H9 (cell line): ENCODE measurements around the gene C18orf54. TPM values are rescaled to one million over a fixed set of nuclear protein-coding genes. Genes with fewer than 3 reads are reported as not detected.
A peak's percentile ranks its signal among the peaks of the same experiment; 100 is the strongest.

Experiments used
- DNase-seq: peaks from one replicate; pipeline ENCODE4 v3.0.0-alpha.2; 2017
- H2AFZ ChIP-seq: one replicate; pipeline ENCODE4 v1.6.1; 2013; ENCODE audit warnings: mild to moderate bottlenecking, low read length, control low read depth, moderate library complexity
- H2AK5ac ChIP-seq: 2 replicates; pipeline ENCODE4 v1.6.1; 2013; ENCODE audit warnings: low read length, control low read depth, mixed read lengths; ENCODE audit not compliant: insufficient read length
- H2BK120ac ChIP-seq: one replicate; pipeline ENCODE4 v1.6.1; 2013; ENCODE audit warnings: low read depth, mild to moderate bottlenecking, low read length, control low read depth, inconsistent platforms; ENCODE audit not compliant: poor library complexity, severe bottlenecking
- H2BK12ac ChIP-seq: 2 replicates; pipeline ENCODE4 v1.6.1; 2013; ENCODE audit warnings: low read length, control low read depth, mixed read lengths, low read depth; ENCODE audit not compliant: insufficient read length
- H2BK15ac ChIP-seq: 2 replicates; pipeline ENCODE4 v1.6.1; 2013; ENCODE audit warnings: low read depth, low read length, control low read depth
- H2BK20ac ChIP-seq: one replicate; pipeline ENCODE4 v1.6.1; 2013; ENCODE audit warnings: low read depth, mild to moderate bottlenecking, low read length, control low read depth, inconsistent platforms; ENCODE audit not compliant: poor library complexity, severe bottlenecking
- H2BK5ac ChIP-seq: 2 replicates; pipeline ENCODE4 v1.6.1; 2013; ENCODE audit warnings: low read length, control low read depth, mixed read lengths; ENCODE audit not compliant: insufficient read length
- H3K14ac ChIP-seq: 2 replicates; pipeline ENCODE4 v1.6.1; 2013; ENCODE audit warnings: low read length, control low read depth; ENCODE audit not compliant: insufficient read depth
- H3K18ac ChIP-seq: 2 replicates; pipeline ENCODE4 v1.6.1; 2013; ENCODE audit warnings: low read depth, mild to moderate bottlenecking, mixed read lengths, low read length, control low read depth; ENCODE audit not compliant: insufficient read length
- H3K23ac ChIP-seq: 2 replicates; pipeline ENCODE4 v1.6.1; 2013; ENCODE audit warnings: low read length, control low read depth, mixed read lengths, low read depth; ENCODE audit not compliant: insufficient read length
- H3K23me2 ChIP-seq: 2 replicates; pipeline ENCODE4 v1.6.1; 2013; ENCODE audit warnings: low read depth, mild to moderate bottlenecking, mixed read lengths, low read length, control low read depth; ENCODE audit not compliant: insufficient read length, poor library complexity, severe bottlenecking
- H3K27ac ChIP-seq: 2 replicates; pipeline ENCODE4 v1.5.1; 2013; ENCODE audit warnings: low read length, control low read depth, mixed read lengths, low read depth; ENCODE audit not compliant: insufficient read length
- H3K27me3 ChIP-seq: 2 replicates; pipeline ENCODE4 v1.6.1; 2013; ENCODE audit warnings: low read length, control low read depth, inconsistent platforms; ENCODE audit not compliant: insufficient read depth
- H3K4ac ChIP-seq: 2 replicates; pipeline ENCODE4 v1.6.1; 2013; ENCODE audit warnings: low read depth, mild to moderate bottlenecking, control low read depth, inconsistent platforms, low read length, moderate library complexity
- H3K4me1 ChIP-seq: 2 replicates; pipeline ENCODE4 v1.6.1; 2013; ENCODE audit warnings: low read length, control low read depth, inconsistent platforms; ENCODE audit not compliant: insufficient read depth
- H3K4me2 ChIP-seq: 2 replicates; pipeline ENCODE4 v1.6.1; 2013; ENCODE audit warnings: low read length, control low read depth, mixed read lengths; ENCODE audit not compliant: insufficient read length, insufficient read depth
- H3K56ac ChIP-seq: 2 replicates; pipeline ENCODE4 v1.6.1; 2013; ENCODE audit warnings: low read depth, mild to moderate bottlenecking, mixed read lengths, low read length, control low read depth; ENCODE audit not compliant: insufficient read length
- H3K79me1 ChIP-seq: 2 replicates; pipeline ENCODE4 v1.6.1; 2013; ENCODE audit warnings: low read depth, mild to moderate bottlenecking, moderate library complexity, low read length, control low read depth, inconsistent platforms; ENCODE audit not compliant: insufficient read depth, poor library complexity, severe bottlenecking
- H3K79me2 ChIP-seq: 2 replicates; pipeline ENCODE4 v1.6.1; 2013; ENCODE audit warnings: low read length, control low read depth, inconsistent platforms; ENCODE audit not compliant: insufficient read depth
- H3K9ac ChIP-seq: 2 replicates; pipeline ENCODE4 v1.6.1; 2013; ENCODE audit warnings: low read length, control low read depth, mixed read lengths; ENCODE audit not compliant: insufficient read length; ENCODE audit errors: extremely low read depth
- H3K9me3 ChIP-seq: one replicate; pipeline ENCODE4 v1.6.1; 2013; ENCODE audit warnings: low read depth, low read length, inconsistent platforms; ENCODE audit not compliant: control insufficient read depth
- H3T11ph ChIP-seq: one replicate; pipeline ENCODE4 v1.6.1; 2013; ENCODE audit warnings: mild to moderate bottlenecking, low read length, control low read depth, inconsistent platforms
- H4K20me1 ChIP-seq: one replicate; pipeline ENCODE4 v1.6.1; 2013; ENCODE audit not compliant: control insufficient read depth, insufficient read length, insufficient read depth
- H4K5ac ChIP-seq: 2 replicates; pipeline ENCODE4 v1.6.1; 2013; ENCODE audit warnings: low read depth, mild to moderate bottlenecking, mixed read lengths, low read length, control low read depth; ENCODE audit not compliant: insufficient read length
- H4K8ac ChIP-seq: replicated peaks from 2 replicates; pipeline ENCODE4 v1.6.1; 2013; ENCODE audit warnings: low read length, control low read depth, mixed read lengths, low read depth; ENCODE audit not compliant: insufficient read length
- H4K91ac ChIP-seq: 2 replicates; pipeline ENCODE4 v1.6.1; 2013; ENCODE audit warnings: low read depth, mild to moderate bottlenecking, moderate library complexity, mixed read lengths, low read length, control low read depth; ENCODE audit not compliant: insufficient read length
- H3K27ac Mint-ChIP-seq, 3 experiments: 2 replicates in 2 of 3; 3 replicates in 1 of 3; pipeline ENCODE4 v1.8.0; 2020 to 2021; ENCODE audit warnings: mixed read lengths in 3 of 3, mild to moderate bottlenecking in 1 of 3, moderate library complexity in 1 of 3
- H3K27me3 Mint-ChIP-seq: 2 replicates; pipeline ENCODE4 v1.8.0; 2021; ENCODE audit warnings: low read depth, mild to moderate bottlenecking, moderate library complexity, mixed read lengths
- H3K36me3 Mint-ChIP-seq, 3 experiments: 2 replicates in 2 of 3; 3 replicates in 1 of 3; pipeline ENCODE4 v1.8.0; 2020 to 2021; ENCODE audit warnings: low read depth in 3 of 3, mixed read lengths in 3 of 3; ENCODE audit not compliant: insufficient read depth in 1 of 3
- H3K4me1 Mint-ChIP-seq, 2 experiments: 2 replicates each; pipeline ENCODE4 v1.8.0; 2020; ENCODE audit warnings: mixed read lengths in 2 of 2
- H3K4me3 Mint-ChIP-seq, 2 experiments: 2 replicates in 1 of 2; 3 replicates in 1 of 2; pipeline ENCODE4 v1.8.0; 2020 to 2021; ENCODE audit warnings: mild to moderate bottlenecking in 2 of 2, mixed read lengths in 2 of 2, moderate library complexity in 1 of 2
- H3K9me3 Mint-ChIP-seq, 2 experiments: 2 replicates in 1 of 2; 3 replicates in 1 of 2; pipeline ENCODE4 v1.8.0; 2020; ENCODE audit warnings: mild to moderate bottlenecking in 2 of 2, mixed read lengths in 2 of 2, moderate library complexity in 1 of 2
- WGBS: extraction: QIAGEN DNeasy Blood & Tissue Kit; methylation state at CpG from one replicate; pipeline ENCODE4 v1.1.7; 2013; ENCODE audit warnings: missing lambda C conversion rate, low lambda C conversion rate, mixed read lengths; ENCODE audit not compliant: insufficient read length; ENCODE audit errors: extremely low coverage; 5-methylcytosine and 5-hydroxymethylcytosine counted together
- total RNA-seq: library from RNA; stranded (reverse); gene quantifications from 2 replicates; pipeline ENCODE4 v1.2.1, GENCODE V29; 2021
- TF ChIP-seq, protein P1 (sequence below): fragments of 200-600 bp; sonication (generic); conservative IDR thresholded peaks from 3 replicates; pipeline ENCODE4 v1.8.0; 2021; ENCODE audit warnings: antibody characterized with exemption, mild to moderate bottlenecking

The C18orf54 gene
- total RNA-seq, 1 experiment from 2014 or later: 21.6 TPM

GRCh38 chr18:54358495-54359040, 862 bp downstream of the C18orf54 start:
- Histone ChIP-seq H3K4ac (no peak overlapping the region), H4K8ac (no peak overlapping the region), H3K27ac (no peak overlapping the region), H2BK12ac (no peak overlapping the region), H2AFZ (no peak overlapping the region), H3K23ac (no peak overlapping the region), H3K9ac (peak overlapping the region; percentile 80), H2BK20ac (no peak overlapping the region), H2BK5ac (no peak overlapping the region), H2BK120ac (no peak overlapping the region), H3K4me2 (peak overlapping the region; percentile 98), H3K23me2 (peaks cover 11% of the 10 kb centered on the region), H3K79me2 (peaks cover 2% of the 10 kb centered on the region; the same call in 1 of the 2 replicates), H3K27me3 (no peaks in the 10 kb centered on the region), H4K91ac (no peak overlapping the region), H4K20me1 (no peaks in the 10 kb centered on the region), H3T11ph (no peak overlapping the region), H2BK15ac (no peak overlapping the region), H3K18ac (peak overlapping the region; percentile 20), H3K9me3 (no peaks in the 10 kb centered on the region), H3K4me1 (peaks cover 3% of the 10 kb centered on the region; the same call in 1 of the 2 replicates), H2AK5ac (no peak overlapping the region), H3K56ac (no peak overlapping the region), H3K14ac (0 out of 2 replicates have a peak overlapping the region, but pooled peaks have one; percentile 25), H3K79me1 (no peaks in the 10 kb centered on the region), H4K5ac (no peak overlapping the region)
- no CpG with 5 or more reads among the region's 21 CpGs for WGBS
- H3K4me3 Mint-ChIP-seq: peak overlapping the region; percentile 99 to 100
- peaks cover 23 to 28% of the 10 kb centered on the region in 2 experiments for H3K4me1 Mint-ChIP-seq
- H3K36me3 Mint-ChIP-seq: peaks cover 13 to 27% (median 21%) of the 10 kb centered on the region in 3 experiments; a peak in 6 of 7 replicates
- DNase-seq: no peak
- H3K9me3 Mint-ChIP-seq: no peaks in the 10 kb centered on the region; a peak in 2 of 5 replicates
- H3K27ac Mint-ChIP-seq: peak overlapping the region; percentile 93 to 99 (median 96); a peak in 5 of 7 replicates
- TF ChIP-seq, protein P1, sequence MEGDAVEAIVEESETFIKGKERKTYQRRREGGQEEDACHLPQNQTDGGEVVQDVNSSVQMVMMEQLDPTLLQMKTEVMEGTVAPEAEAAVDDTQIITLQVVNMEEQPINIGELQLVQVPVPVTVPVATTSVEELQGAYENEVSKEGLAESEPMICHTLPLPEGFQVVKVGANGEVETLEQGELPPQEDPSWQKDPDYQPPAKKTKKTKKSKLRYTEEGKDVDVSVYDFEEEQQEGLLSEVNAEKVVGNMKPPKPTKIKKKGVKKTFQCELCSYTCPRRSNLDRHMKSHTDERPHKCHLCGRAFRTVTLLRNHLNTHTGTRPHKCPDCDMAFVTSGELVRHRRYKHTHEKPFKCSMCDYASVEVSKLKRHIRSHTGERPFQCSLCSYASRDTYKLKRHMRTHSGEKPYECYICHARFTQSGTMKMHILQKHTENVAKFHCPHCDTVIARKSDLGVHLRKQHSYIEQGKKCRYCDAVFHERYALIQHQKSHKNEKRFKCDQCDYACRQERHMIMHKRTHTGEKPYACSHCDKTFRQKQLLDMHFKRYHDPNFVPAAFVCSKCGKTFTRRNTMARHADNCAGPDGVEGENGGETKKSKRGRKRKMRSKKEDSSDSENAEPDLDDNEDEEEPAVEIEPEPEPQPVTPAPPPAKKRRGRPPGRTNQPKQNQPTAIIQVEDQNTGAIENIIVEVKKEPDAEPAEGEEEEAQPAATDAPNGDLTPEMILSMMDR: no peak
- no peaks in the 10 kb centered on the region; the same call in 1 of the 2 replicates for H3K27me3 Mint-ChIP-seq
